ENCODE measurements around the gene MALSU1.

GRCh38 chr7:23266918-23267317, 32.2 kb upstream of the MALSU1 start:
- TF ChIP-seq POLR2A (IDR thresholded peaks at IDR 0.05) (no peak), EP300 (IDR thresholded peaks at IDR 0.05) (no peak)
- TF ChIP-seq, protein P1, sequence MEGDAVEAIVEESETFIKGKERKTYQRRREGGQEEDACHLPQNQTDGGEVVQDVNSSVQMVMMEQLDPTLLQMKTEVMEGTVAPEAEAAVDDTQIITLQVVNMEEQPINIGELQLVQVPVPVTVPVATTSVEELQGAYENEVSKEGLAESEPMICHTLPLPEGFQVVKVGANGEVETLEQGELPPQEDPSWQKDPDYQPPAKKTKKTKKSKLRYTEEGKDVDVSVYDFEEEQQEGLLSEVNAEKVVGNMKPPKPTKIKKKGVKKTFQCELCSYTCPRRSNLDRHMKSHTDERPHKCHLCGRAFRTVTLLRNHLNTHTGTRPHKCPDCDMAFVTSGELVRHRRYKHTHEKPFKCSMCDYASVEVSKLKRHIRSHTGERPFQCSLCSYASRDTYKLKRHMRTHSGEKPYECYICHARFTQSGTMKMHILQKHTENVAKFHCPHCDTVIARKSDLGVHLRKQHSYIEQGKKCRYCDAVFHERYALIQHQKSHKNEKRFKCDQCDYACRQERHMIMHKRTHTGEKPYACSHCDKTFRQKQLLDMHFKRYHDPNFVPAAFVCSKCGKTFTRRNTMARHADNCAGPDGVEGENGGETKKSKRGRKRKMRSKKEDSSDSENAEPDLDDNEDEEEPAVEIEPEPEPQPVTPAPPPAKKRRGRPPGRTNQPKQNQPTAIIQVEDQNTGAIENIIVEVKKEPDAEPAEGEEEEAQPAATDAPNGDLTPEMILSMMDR (IDR thresholded peaks at IDR 0.05): no peak
